Large intestine (tissue), 3 donors: ENCODE measurements around the gene H2BK1. TPM values are rescaled to one million over a fixed set of nuclear protein-coding genes. Genes with fewer than 3 reads are reported as not detected.

Source experiments
- DNase-seq, 2 donors: peaks; one replicate each; pipeline versions ENCODE4 v3.0.0 to v3.0.0-alpha.2; 2013
- H3K27ac ChIP-seq: one replicate; pipeline ENCODE4 v1.5.1; 2013; ENCODE audit warnings: low read length
- H3K27me3 ChIP-seq: 2 replicates; pipeline ENCODE4 v1.6.1; 2013; ENCODE audit warnings: low read length; ENCODE audit not compliant: control insufficient read depth, insufficient read depth
- H3K36me3 ChIP-seq: 2 replicates; pipeline ENCODE4 v1.6.1; 2013; ENCODE audit warnings: low read length; ENCODE audit not compliant: control insufficient read depth, insufficient read depth
- H3K4me1 ChIP-seq: one replicate; pipeline ENCODE4 v1.6.1; 2013; ENCODE audit warnings: low read length; ENCODE audit not compliant: control insufficient read depth, insufficient read depth
- H3K4me3 ChIP-seq: one replicate; pipeline ENCODE4 v1.5.1; 2013; ENCODE audit warnings: low read length
- H3K9me3 ChIP-seq: one replicate; pipeline ENCODE4 v1.6.1; 2013; ENCODE audit warnings: mild to moderate bottlenecking, low read depth, low read length, moderate library complexity; ENCODE audit not compliant: control insufficient read depth
- WGBS: methylation state at CpG from one replicate; pipeline ENCODE4 v1.1.5; 2013; ENCODE audit warnings: low lambda C conversion rate; ENCODE audit not compliant: insufficient coverage; 5-methylcytosine and 5-hydroxymethylcytosine counted together
- polyA plus RNA-seq: library from polyadenylated mRNA; unstranded; fragments of 120-200 nt; gene quantifications from one replicate; pipeline ENCODE4 v1.2.1, GENCODE V29; 2013

Gene H2BK1
- polyA plus RNA-seq, 1 donor: not detected

GRCh38 chr7:151231080-151231479 is 20.8 kb upstream of the H2BK1 start:
- 100% methylated on average over 1 of the region's 1 CpG for WGBS
- no peak for DNase-seq
- no peaks in the 10 kb centered on the region for H3K27me3 ChIP-seq
- H3K4me3 ChIP-seq: no peak overlapping the region
- peaks cover 14% of the 10 kb centered on the region for H3K36me3 ChIP-seq
- peaks cover 11% of the 10 kb centered on the region for H3K4me1 ChIP-seq
- H3K27ac ChIP-seq: no peak overlapping the region
- H3K9me3 ChIP-seq: no peaks in the 10 kb centered on the region

DNA sequence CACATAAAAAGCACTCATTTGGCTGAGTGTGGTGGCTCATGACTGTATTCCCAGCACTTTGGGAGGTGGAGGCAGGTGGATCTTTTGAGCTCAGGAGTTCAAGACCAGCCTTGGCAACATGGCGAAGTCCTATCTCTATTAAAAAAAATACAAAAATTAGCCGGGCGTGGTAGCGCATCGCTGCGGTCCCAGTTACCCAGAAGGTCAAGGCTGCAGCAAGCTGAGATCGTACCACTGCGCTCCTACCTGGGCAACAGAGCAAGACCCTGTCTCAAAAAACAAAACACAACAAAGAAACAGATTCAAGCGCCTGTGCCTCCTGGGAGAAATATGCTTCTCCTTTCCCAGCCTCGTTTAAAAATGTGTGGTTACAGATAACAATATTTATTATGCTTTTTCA is 19.0 kb upstream of the H2BK1 start:
- no peak overlapping the region for H3K27ac ChIP-seq
- peaks cover 9% of the 10 kb centered on the region for H3K36me3 ChIP-seq
- no peaks in the 10 kb centered on the region for H3K9me3 ChIP-seq
- H3K4me3 ChIP-seq: no peak overlapping the region
- peaks cover 14% of the 10 kb centered on the region for H3K4me1 ChIP-seq
- no peak for DNase-seq
- no CpG with 5 or more reads among the region's 10 CpGs for WGBS
- no peaks in the 10 kb centered on the region for H3K27me3 ChIP-seq

- Histone ChIP-seq H3K27me3 (no peaks in the 10 kb centered on the region), H3K4me3 (peak overlapping the region; percentile 66), H3K36me3 (peaks cover 19% of the 10 kb centered on the region), H3K27ac (peak overlapping the region; percentile 71), H3K9me3 (no peaks in the 10 kb centered on the region), H3K4me1 (peaks cover 14% of the 10 kb centered on the region)
- peak in 1 of 2 donors; percentile 52 for DNase-seq
- WGBS: 61% methylated on average over 3 of the region's 10 CpGs
These were observed 18.0 kb upstream of the H2BK1 start for GRCh38 chr7:151228024-151228866.

GRCh38 chr7:151226875-151227782 is 16.8 kb upstream of the H2BK1 start, which contains the start of gene ABCF2:
Gene ABCF2, minus strand, starts transcription at chr7:151227205. Its CDS starts 747 bp downstream, at chr7:151226458.
- Histone ChIP-seq H3K27me3 (no peaks in the 10 kb centered on the region), H3K9me3 (no peaks in the 10 kb centered on the region), H3K36me3 (peaks cover 28% of the 10 kb centered on the region), H3K4me3 (peak within 1 kb of the TSS; percentile 66), H3K4me1 (peaks cover 14% of the 10 kb centered on the region), H3K27ac (peak within 1 kb of the TSS; percentile 71)
- DNase-seq: peak; percentile 99
- WGBS: 0% methylated on average over 4 of the region's 68 CpGs

DNA sequence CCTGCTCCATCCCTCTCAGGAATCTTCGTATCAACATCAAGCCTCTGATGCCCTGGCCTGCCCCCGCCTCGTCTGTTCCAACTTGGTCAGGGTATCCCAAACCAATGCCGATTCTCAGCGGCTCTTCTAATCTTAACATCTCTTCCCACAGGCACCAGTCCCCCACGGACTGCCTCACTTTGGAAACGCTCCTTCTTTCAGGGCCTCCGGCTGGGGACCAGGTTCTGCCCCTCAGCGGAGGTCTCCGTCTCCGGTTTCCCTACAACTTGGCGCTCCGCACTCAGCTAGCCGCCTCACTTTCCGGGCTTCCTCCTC is 16.2 kb upstream of the H2BK1 start:
- no CpG with 5 or more reads among the region's 15 CpGs for WGBS
- no peak for DNase-seq
- H3K27ac ChIP-seq: no peak overlapping the region
- peaks cover 14% of the 10 kb centered on the region for H3K4me1 ChIP-seq
- no peaks in the 10 kb centered on the region for H3K9me3 ChIP-seq
- peak overlapping the region; percentile 66 for H3K4me3 ChIP-seq
- H3K27me3 ChIP-seq: no peaks in the 10 kb centered on the region
- peaks cover 33% of the 10 kb centered on the region for H3K36me3 ChIP-seq

GRCh38 chr7:151225948-151226510 is 15.7 kb upstream of the H2BK1 start:
- H3K4me3 ChIP-seq: peak overlapping the region; percentile 66
- peaks cover 14% of the 10 kb centered on the region for H3K4me1 ChIP-seq
- 74% methylated on average over 5 of the region's 8 CpGs for WGBS
- H3K9me3 ChIP-seq: no peaks in the 10 kb centered on the region
- H3K36me3 ChIP-seq: peaks cover 35% of the 10 kb centered on the region
- H3K27me3 ChIP-seq: no peaks in the 10 kb centered on the region
- H3K27ac ChIP-seq: no peak overlapping the region
- no peak for DNase-seq

GRCh38 chr7:151223728-151224127 is 13.4 kb upstream of the H2BK1 start:
- peaks cover 47% of the 10 kb centered on the region for H3K36me3 ChIP-seq
- no peak overlapping the region for H3K4me3 ChIP-seq
- no peaks in the 10 kb centered on the region for H3K27me3 ChIP-seq
- H3K9me3 ChIP-seq: no peaks in the 10 kb centered on the region
- peaks cover 14% of the 10 kb centered on the region for H3K4me1 ChIP-seq
- DNase-seq: no peak
- no peak overlapping the region for H3K27ac ChIP-seq
- WGBS: no CpG with 5 or more reads among the region's 14 CpGs

- Histone ChIP-seq H3K27ac (no peak overlapping the region), H3K9me3 (no peaks in the 10 kb centered on the region), H3K36me3 (peaks cover 78% of the 10 kb centered on the region), H3K4me1 (no peaks in the 10 kb centered on the region), H3K27me3 (no peaks in the 10 kb centered on the region), H3K4me3 (no peak overlapping the region)
- WGBS: no CpG with 5 or more reads among the region's 9 CpGs
- DNase-seq: no peak
These were observed 7.9 kb upstream of the H2BK1 start for GRCh38 chr7:151218170-151218569.

- no peaks in the 10 kb centered on the region for H3K27me3 ChIP-seq
- no peak overlapping the region for H3K4me3 ChIP-seq
- no peak overlapping the region for H3K27ac ChIP-seq
- no peaks in the 10 kb centered on the region for H3K9me3 ChIP-seq
- DNase-seq: no peak
- WGBS: no CpG with 5 or more reads among the region's 5 CpGs
- no peaks in the 10 kb centered on the region for H3K4me1 ChIP-seq
- H3K36me3 ChIP-seq: peaks cover 66% of the 10 kb centered on the region
These were observed 5.1 kb upstream of the H2BK1 start for GRCh38 chr7:151215396-151215795.

DNA sequence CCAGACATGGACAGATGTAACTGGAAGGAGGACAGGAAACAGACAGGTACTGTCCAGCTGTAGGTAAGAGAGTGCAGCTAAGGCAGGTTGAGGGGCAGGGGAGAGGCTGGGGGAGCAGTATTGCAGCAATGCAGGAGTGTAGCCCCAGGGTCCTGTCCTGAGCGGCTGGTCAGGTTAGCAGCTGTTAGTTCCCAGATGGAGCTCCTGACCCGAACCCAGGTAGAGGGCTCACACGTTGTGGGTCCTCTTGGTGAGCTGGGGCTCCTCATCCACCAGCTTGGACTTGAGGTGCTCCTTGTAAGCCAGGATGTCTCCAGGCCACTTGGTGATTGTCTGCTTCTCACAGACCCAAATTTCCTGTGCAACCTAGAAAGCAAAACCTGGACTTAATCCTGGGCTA is 3.5 kb upstream of the H2BK1 start:
- no peak for DNase-seq
- no CpG with 5 or more reads among the region's 3 CpGs for WGBS

More for the DNA sequence above, 3.5 kb upstream of the H2BK1 start:
- Histone ChIP-seq H3K4me3 (no peak overlapping the region), H3K27ac (no peak overlapping the region), H3K27me3 (no peaks in the 10 kb centered on the region), H3K4me1 (no peaks in the 10 kb centered on the region), H3K36me3 (peaks cover 60% of the 10 kb centered on the region), H3K9me3 (no peaks in the 10 kb centered on the region)
